Dendritic cell treated with granulocyte-macrophage colony-stimulating factor and Interleukin-4, amounts not matched to agents 40 ng/mL and 50 ng/mL, for 4 days (primary cell): ENCODE results near the gene TAF1.
"Not testable (repeated sequence)": the region's sequence is repeated elsewhere in the genome, so short reads cannot be mapped to it uniquely, and the experiment has no call there.

Experiments used
- H3K27ac Mint-ChIP-seq: one replicate; pipeline ENCODE4 v1.8.0; 2022; ENCODE audit warnings: mild to moderate bottlenecking, mixed read lengths
- H3K27me3 Mint-ChIP-seq: one replicate; pipeline ENCODE4 v1.8.0; 2022; ENCODE audit warnings: mild to moderate bottlenecking, mixed read lengths
- H3K36me3 Mint-ChIP-seq: one replicate; pipeline ENCODE4 v1.8.0; 2022; ENCODE audit warnings: low read depth, mixed read lengths
- H3K4me1 Mint-ChIP-seq: one replicate; pipeline ENCODE4 v1.8.0; 2022; ENCODE audit warnings: low read depth, mixed read lengths
- H3K4me3 Mint-ChIP-seq: one replicate; pipeline ENCODE4 v1.8.0; 2022; ENCODE audit warnings: mild to moderate bottlenecking, moderate library complexity, mixed read lengths
- H3K9me3 Mint-ChIP-seq: one replicate; pipeline ENCODE4 v1.8.0; 2022; ENCODE audit warnings: mixed read lengths
- intact Hi-C: fragments of 100-400 bp; cut with micrococcal nuclease; formaldehyde crosslinking; loops from one replicate; pipeline ENCODE4 v1.15.0; 2022

TAF1 gene, protein sequence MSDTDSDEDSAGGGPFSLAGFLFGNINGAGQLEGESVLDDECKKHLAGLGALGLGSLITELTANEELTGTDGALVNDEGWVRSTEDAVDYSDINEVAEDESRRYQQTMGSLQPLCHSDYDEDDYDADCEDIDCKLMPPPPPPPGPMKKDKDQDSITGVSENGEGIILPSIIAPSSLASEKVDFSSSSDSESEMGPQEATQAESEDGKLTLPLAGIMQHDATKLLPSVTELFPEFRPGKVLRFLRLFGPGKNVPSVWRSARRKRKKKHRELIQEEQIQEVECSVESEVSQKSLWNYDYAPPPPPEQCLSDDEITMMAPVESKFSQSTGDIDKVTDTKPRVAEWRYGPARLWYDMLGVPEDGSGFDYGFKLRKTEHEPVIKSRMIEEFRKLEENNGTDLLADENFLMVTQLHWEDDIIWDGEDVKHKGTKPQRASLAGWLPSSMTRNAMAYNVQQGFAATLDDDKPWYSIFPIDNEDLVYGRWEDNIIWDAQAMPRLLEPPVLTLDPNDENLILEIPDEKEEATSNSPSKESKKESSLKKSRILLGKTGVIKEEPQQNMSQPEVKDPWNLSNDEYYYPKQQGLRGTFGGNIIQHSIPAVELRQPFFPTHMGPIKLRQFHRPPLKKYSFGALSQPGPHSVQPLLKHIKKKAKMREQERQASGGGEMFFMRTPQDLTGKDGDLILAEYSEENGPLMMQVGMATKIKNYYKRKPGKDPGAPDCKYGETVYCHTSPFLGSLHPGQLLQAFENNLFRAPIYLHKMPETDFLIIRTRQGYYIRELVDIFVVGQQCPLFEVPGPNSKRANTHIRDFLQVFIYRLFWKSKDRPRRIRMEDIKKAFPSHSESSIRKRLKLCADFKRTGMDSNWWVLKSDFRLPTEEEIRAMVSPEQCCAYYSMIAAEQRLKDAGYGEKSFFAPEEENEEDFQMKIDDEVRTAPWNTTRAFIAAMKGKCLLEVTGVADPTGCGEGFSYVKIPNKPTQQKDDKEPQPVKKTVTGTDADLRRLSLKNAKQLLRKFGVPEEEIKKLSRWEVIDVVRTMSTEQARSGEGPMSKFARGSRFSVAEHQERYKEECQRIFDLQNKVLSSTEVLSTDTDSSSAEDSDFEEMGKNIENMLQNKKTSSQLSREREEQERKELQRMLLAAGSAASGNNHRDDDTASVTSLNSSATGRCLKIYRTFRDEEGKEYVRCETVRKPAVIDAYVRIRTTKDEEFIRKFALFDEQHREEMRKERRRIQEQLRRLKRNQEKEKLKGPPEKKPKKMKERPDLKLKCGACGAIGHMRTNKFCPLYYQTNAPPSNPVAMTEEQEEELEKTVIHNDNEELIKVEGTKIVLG (N-terminal part only)

DNA sequence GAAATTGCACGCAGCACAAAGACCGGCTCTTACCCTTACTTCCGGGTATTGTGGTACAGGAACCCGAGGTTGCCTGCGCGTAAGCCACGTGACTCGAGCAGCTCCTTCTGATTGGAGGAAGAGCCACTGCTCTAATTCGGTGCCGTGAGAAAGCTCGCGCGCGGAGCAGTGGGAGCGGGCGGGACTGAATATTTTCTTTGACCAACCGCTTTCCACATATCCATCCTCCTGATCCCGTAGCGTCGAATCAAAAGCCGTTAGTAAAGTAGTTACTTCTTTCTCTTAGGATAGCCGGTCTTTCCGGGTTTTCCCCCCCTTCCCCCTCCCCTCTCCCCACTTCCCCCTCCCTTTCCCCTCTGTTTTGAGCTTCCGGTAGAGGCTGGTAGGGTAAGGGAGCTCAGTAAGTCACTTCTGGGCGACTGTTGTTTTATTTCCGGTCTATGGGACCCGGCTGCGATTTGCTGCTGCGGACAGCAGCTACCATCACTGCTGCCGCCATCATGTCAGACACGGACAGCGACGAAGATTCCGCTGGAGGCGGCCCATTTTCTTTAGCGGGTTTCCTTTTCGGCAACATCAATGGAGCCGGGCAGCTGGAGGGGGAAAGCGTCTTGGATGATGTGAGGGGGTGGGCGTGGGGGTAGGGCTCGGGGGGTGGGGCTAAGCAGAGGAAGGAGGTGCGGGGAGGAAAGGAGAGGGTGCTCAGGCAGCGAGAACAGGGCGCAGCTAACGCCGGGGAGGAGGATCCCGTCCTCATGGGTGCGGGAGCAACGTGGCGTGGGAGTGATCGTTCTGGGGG, at the start of gene TAF1:
Gene TAF1 (plus strand): TSS at position 483 of the 799 bp plus-strand sequence. CDS start 18 bp downstream, at position 501.
- H3K27me3 Mint-ChIP-seq: no peaks in the 10 kb centered on the region
- peak within 1 kb of the TSS; percentile 96 for H3K27ac Mint-ChIP-seq

DNA sequence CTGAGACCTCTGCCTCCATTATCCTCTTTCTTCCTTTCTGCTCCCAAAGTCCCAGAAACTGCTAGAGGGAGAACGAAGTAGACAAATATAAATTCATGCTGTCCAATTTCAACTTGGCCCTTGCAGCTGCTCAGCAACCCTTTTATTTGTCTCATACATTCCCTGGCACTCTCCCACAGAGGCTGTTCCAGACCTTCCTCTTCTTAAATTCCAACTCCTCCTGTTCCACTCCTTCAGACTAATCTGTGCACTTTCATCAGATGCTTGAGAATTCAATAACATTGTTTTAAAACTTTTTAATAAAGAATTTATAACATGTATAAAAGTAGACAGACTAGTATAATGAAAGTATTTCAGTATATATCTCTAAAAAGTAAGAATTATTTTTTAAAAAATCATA, 49.2 kb upstream of the TAF1 start:
- H3K36me3 Mint-ChIP-seq, H3K4me3 Mint-ChIP-seq, H3K27ac Mint-ChIP-seq, intact Hi-C loops, H3K9me3 Mint-ChIP-seq, H3K27me3 Mint-ChIP-seq: not testable (repeated sequence)
- peaks cover 17% of the 10 kb centered on the region for H3K4me1 Mint-ChIP-seq

More for the DNA sequence above, at the start of gene TAF1:
- Mint-ChIP-seq H3K4me3 (peak within 1 kb of the TSS; percentile 96), H3K4me1 (peaks cover 24% of the 10 kb centered on the region), H3K36me3 (peaks cover 38% of the 10 kb centered on the region), H3K9me3 (no peaks in the 10 kb centered on the region)
- intact Hi-C loops: loop anchor here (1.0 to 2.0 kb wide), 2 partner anchors 83 to 167 kb away; partner anchors contain the start of genes NONO and OGT

DNA sequence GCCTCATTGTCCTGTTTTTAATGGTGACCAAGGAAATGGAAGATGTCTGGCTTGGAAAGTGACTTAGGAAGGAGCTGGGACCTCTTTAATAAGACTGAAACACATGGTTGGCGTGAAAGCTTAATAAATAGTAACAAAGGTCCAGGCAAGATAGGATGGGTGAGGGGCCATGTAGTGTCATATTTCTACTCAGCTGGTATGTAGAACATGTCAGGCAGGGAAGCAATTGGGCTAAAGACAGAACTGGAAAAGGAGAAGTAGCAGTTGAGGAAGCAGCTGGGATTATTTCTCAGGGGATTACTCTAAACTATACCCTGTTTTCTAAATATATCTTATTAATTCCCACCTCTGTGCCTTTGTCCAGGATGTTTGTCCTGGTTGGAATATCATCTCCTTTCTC, 46.0 kb upstream of the TAF1 start:
- H3K4me1 Mint-ChIP-seq: peaks cover 14% of the 10 kb centered on the region
- no peaks in the 10 kb centered on the region for H3K36me3 Mint-ChIP-seq
- H3K27ac Mint-ChIP-seq: no peak overlapping the region
- no peaks in the 10 kb centered on the region for H3K9me3 Mint-ChIP-seq
- no peaks in the 10 kb centered on the region for H3K27me3 Mint-ChIP-seq
- intact Hi-C loops: no loop called here
- no peak overlapping the region for H3K4me3 Mint-ChIP-seq

DNA sequence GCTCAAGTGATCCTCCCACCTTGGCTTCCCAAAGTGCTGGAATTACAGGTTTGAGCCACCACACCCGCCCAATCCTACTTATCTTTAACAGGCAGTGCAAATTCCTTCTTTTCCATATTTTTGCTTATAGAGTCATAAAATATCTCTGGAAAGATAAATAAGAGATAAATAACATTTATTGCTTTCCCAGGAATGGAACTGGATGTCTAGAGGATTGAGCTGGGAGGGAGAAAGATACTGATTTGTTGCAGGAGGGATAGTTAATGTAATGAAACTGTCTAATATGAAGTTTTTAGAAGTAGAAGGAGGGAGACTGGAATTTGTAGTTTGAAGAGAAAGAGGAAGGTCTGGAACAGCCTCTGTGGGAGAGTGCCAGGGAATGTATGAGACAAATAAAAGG, 44.4 kb upstream of the TAF1 start:
- Mint-ChIP-seq H3K36me3 (no peaks in the 10 kb centered on the region), H3K27ac (no peak overlapping the region), H3K4me3 (no peak overlapping the region), H3K9me3 (no peaks in the 10 kb centered on the region), H3K27me3 (no peaks in the 10 kb centered on the region), H3K4me1 (peaks cover 11% of the 10 kb centered on the region)
- intact Hi-C loops: no loop called here

DNA sequence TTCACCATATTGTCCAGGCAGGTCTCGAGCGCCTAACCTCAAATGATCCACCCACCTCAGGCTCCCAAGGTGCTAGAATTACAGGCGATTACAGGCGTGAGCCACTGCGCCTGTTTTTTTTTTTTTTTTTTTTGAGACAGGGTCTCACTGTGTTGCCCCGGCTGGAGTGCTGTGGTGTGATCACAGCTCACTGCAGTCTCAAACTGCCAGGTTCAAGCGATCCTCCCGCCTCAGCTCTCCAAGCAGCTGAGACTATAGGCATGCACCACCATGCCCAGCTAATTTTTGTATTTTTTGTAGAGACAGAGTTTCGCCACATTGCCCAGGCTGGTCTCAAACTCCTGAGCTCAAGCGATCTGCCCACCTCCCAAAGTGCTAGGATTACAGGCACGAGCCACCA, 41.7 kb upstream of the TAF1 start:
- H3K36me3 Mint-ChIP-seq, H3K4me3 Mint-ChIP-seq, H3K9me3 Mint-ChIP-seq, H3K27me3 Mint-ChIP-seq, intact Hi-C loops, H3K27ac Mint-ChIP-seq: not testable (repeated sequence)
- H3K4me1 Mint-ChIP-seq: peaks cover 11% of the 10 kb centered on the region

DNA sequence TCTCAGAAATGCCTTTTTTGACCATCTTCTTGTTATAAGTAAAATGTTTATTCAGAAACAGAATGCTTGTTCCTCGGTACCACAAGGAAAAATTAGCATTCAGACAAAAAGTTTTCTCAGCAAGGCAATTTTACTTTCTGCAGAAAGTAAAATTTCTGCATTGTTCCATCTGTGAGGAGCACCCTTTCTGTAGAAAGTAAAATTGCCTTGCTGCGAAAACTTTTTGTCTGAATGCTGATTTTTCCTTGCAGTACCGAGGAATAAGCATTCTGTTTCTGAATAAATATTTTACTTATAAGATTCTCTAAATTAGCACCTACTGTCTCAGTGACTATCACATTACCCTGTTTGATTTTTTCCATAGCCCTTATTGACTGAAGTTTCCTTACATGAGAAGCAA, 39.8 kb upstream of the TAF1 start:
- peaks cover 8% of the 10 kb centered on the region for H3K36me3 Mint-ChIP-seq
- peaks cover 5% of the 10 kb centered on the region for H3K9me3 Mint-ChIP-seq
- H3K4me1 Mint-ChIP-seq: peaks cover 5% of the 10 kb centered on the region
- no peak overlapping the region for H3K27ac Mint-ChIP-seq
- no peak overlapping the region for H3K4me3 Mint-ChIP-seq
- intact Hi-C loops: no loop called here
- no peaks in the 10 kb centered on the region for H3K27me3 Mint-ChIP-seq

DNA sequence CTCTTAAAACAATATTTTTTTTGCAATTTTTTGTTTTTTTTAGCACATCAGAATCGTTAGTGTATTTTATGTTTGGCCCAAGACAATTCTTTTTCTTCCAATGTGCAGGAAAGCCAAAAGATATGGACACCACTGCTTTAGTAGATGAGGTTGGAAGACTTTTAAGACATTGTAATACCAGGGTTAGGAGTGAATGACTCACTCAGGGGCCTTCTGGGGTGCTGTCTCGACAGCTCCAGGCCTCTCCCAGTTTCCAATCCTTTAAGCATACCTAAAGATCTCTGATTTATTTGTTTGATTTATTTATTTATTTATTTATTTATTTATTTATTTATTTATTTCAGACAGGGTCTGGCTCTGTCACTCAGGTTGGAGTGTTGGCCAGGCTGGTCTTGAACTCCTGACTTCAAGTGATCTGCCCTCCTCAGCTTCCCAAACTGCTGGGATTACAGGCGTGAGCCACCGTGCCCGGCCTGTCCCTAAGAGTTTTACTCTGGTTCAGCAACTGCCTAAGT, 16.9 kb upstream of the TAF1 start:
- not testable (repeated sequence) for H3K4me3 Mint-ChIP-seq

DNA sequence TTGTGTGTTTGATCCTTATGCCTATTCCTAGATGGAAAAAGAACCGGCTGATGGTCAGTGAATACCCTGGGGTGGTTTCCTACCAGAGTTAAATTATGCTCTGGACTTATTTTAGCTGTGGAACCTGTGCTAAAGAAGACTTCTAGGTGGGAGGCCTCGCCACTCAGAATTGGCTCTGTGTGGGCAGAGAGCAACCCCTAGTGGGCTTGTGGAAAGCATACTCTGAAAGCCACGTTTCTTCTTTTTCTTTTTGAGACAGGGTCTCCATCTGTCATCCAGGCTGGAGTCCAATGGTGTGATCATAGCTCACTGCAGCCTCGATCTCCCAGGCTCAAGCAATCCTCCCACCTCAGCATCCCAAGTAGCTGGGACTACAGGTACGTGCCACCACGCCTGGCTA, 16.3 kb upstream of the TAF1 start:
- H3K4me1 Mint-ChIP-seq, intact Hi-C loops, H3K36me3 Mint-ChIP-seq, H3K9me3 Mint-ChIP-seq, H3K27ac Mint-ChIP-seq, H3K4me3 Mint-ChIP-seq, H3K27me3 Mint-ChIP-seq: not testable (repeated sequence)

More for the DNA sequence above, 16.9 kb upstream of the TAF1 start:
- H3K9me3 Mint-ChIP-seq, H3K27me3 Mint-ChIP-seq, intact Hi-C loops, H3K4me1 Mint-ChIP-seq, H3K27ac Mint-ChIP-seq, H3K36me3 Mint-ChIP-seq: not testable (repeated sequence)

DNA sequence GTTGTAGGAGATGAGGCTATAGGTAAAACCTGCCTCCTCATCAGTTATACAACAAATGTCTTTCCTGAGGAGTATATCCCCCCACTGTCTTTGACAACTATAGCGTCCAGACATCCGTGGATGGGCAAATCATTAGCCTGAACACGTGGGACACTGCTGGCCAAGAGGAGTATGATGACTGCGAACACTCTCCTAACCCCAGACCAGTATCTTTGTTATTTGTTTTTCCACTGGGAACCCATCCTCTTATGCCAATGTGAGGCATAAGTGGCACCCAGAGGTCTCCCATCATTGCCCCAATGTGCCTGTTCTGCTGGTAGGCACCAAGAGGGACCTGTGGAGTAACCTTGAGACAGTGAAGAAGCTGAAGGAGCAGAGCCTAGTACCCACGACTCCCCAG, 13.7 kb upstream of the TAF1 start:
- H3K4me3 Mint-ChIP-seq, H3K27ac Mint-ChIP-seq, H3K36me3 Mint-ChIP-seq, H3K4me1 Mint-ChIP-seq, H3K9me3 Mint-ChIP-seq, H3K27me3 Mint-ChIP-seq, intact Hi-C loops: not testable (repeated sequence)

DNA sequence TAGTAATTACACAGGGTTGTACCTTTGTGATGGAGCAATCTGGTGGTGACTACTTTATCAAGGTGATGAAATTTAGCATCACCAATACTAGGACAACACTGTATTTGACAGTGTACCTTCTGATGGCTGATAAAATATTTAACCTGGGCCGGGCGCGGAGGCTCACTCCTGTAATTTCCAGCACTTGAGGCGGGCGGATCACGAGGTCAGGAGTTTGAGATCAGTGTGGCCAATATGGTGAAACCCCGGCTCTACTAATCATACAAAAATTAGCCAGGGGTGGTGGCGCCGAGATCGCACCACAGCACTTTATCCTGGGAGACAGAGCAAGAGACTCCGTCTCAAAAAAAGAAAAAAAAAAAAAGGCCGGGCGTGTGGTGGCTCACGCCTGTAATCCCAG, 1.9 kb upstream of the TAF1 start:
- Mint-ChIP-seq H3K4me3 (no peak overlapping the region), H3K36me3 (peaks cover 24% of the 10 kb centered on the region), H3K27me3 (no peaks in the 10 kb centered on the region), H3K9me3 (no peaks in the 10 kb centered on the region), H3K27ac (peak overlapping the region; percentile 96), H3K4me1 (peaks cover 20% of the 10 kb centered on the region)
- intact Hi-C loops: no loop called here

DNA sequence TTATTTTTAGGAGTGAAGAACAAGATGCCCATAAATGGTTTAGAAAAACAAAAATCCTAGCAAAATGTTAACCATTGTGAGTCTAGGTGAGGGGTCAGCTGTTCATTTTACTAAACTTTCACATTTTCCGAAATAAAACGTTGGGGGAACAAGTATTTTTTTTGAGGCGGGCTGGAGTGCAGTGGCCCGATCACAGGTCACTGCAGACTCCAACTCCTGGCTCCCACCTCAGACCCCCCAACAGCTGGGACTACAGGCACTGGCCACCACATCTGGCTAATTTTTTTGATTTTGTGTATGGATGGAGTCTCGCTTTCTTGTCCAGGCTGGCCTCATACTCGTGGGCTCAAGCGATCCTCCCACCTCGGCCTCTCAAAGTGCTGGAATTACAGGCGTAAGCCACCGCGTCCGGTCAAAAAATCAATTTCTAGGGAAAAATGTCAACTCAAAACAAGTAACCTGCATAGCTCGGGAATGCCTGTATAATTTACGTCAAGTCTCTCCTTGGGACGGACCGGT, 742 bp upstream of the TAF1 start:
- peaks cover 20% of the 10 kb centered on the region for H3K4me1 Mint-ChIP-seq
- peaks cover 31% of the 10 kb centered on the region for H3K36me3 Mint-ChIP-seq
- peak overlapping the region; percentile 83 for H3K4me3 Mint-ChIP-seq
- no peaks in the 10 kb centered on the region for H3K27me3 Mint-ChIP-seq
- intact Hi-C loops: no loop called here
- peak overlapping the region; percentile 96 for H3K27ac Mint-ChIP-seq
- H3K9me3 Mint-ChIP-seq: no peaks in the 10 kb centered on the region

DNA sequence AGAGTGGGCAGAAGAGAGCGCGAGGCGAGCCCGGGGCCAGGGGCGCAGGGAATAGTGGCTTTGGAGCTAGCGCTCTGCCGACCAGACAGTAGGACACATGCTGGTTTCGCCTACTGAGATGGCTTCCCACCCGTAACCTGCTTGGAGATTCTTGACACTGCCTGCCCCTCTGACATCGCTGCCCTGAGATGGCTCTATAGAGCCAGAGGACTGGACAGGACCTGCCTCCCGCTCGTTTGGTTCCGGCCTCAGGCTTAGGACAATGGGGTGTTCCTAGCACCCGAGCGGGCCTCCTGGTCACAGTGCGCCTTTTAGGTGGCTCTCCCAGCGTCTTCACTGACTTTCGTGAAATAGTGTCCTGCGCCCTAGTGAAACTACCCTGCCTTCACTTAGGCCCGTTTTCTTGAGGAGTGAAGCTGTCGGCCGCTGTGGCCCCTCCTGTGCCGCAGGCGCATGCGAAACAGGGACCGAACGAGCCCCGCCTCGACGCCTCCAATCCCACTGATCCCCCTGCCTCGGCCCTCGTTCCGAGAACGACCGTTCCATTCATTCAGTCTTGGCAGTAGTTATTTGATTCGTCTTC, 608 bp downstream of the TAF1 start:
- Mint-ChIP-seq H3K9me3 (no peaks in the 10 kb centered on the region), H3K27ac (peak overlapping the region; percentile 96), H3K27me3 (no peaks in the 10 kb centered on the region), H3K4me1 (peaks cover 28% of the 10 kb centered on the region), H3K36me3 (peaks cover 45% of the 10 kb centered on the region), H3K4me3 (peak overlapping the region; percentile 96)
- intact Hi-C loops: loop anchor here (1.0 to 2.0 kb wide), 2 partner anchors 83 to 166 kb away; partner anchors contain the start of genes NONO and OGT
